Endothelial cell of umbilical vein (primary cell): Measurements from ENCODE around the gene AGRN. TPM values are rescaled to one million over a fixed set of nuclear protein-coding genes. Genes with fewer than 3 reads are reported as not detected.
"Not testable (repeated sequence)": the region's sequence is repeated elsewhere in the genome, so short reads cannot be mapped to it uniquely, and the experiment has no call there.

Experiments
- BruUV-seq: library from RNA; stranded (reverse); fragments of 400-500 nt; replicated peaks from 2 replicates; lab custom pipeline; 2021; lab: Mats Ljungman, UMichigan
- CTCF ChIA-PET: fragments of 300-600, 350-600 bp; sonication (Branson Sonifier 250); formaldehyde crosslinking; loops from one replicate; lab custom pipeline; 2021; ENCODE audit warnings: antibody characterized with exemption, inconsistent platforms; lab: Charles Lee
- POLR2A ChIA-PET: fragments of 300-600, 350-600 bp; sonication (Branson Sonifier 250); formaldehyde crosslinking; loops from one replicate; lab custom pipeline; 2021; ENCODE audit warnings: antibody characterized with exemption, inconsistent platforms; lab: Charles Lee
- DNase-seq: peaks from one replicate; pipeline ENCODE4 v3.0.0-alpha.2; 2011; ENCODE audit warnings: low read depth, low spot score
- FAIRE-seq: peaks from 2 replicates; lab custom pipeline; 2011; peaks lifted over from hg19 to GRCh38; lab: Jason Lieb, UNC
- H2AFZ ChIP-seq: 2 replicates; pipeline ENCODE4 v1.6.0; 2012; ENCODE audit warnings: low read depth, low read length, control low read depth, inconsistent platforms
- H3K27ac ChIP-seq: 2 replicates; pipeline ENCODE4 v1.5.1; 2011; ENCODE audit warnings: low read depth, mild to moderate bottlenecking, control low read depth, low read length, moderate library complexity; ENCODE audit not compliant: insufficient read depth
- H3K27me3 ChIP-seq, 2 experiments: 2 replicates each; pipeline versions ENCODE4 v1.6.0 to v1.6.1; 2011; ENCODE audit warnings: low read length in 2 of 2, mixed read lengths in 1 of 2; ENCODE audit not compliant: control insufficient read depth in 2 of 2, insufficient read depth in 2 of 2
- H3K36me3 ChIP-seq, 2 experiments: 2 replicates in 1 of 2; 3 replicates in 1 of 2; pipeline ENCODE4 v1.5.1; 2011; ENCODE audit warnings: low read length in 2 of 2, mild to moderate bottlenecking in 1 of 2, moderate library complexity in 1 of 2; ENCODE audit not compliant: control insufficient read depth in 2 of 2, insufficient read depth in 2 of 2; ENCODE audit errors: extremely low read depth in 1 of 2
- H3K4me1 ChIP-seq: 3 replicates; pipeline ENCODE4 v1.5.1; 2011; ENCODE audit warnings: mild to moderate bottlenecking, low read length; ENCODE audit not compliant: control insufficient read depth, insufficient read depth; ENCODE audit errors: extremely low read depth
- H3K4me2 ChIP-seq: 2 replicates; pipeline ENCODE4 v1.6.1; 2011; ENCODE audit warnings: low read length, control low read depth, mixed read lengths; ENCODE audit not compliant: insufficient read depth
- H3K4me3 ChIP-seq, 3 experiments: fragments of 200-600 bp in 1 of 3; sonication (generic), shearing (Covaris generic) in 1 of 3; replicated peaks in 1 of 3; 2 replicates each; pipeline ENCODE4 v1.5.1; 2011 to 2016; ENCODE audit warnings: control low read depth in 3 of 3, low read length in 3 of 3, mild to moderate bottlenecking in 2 of 3, inconsistent platforms in 1 of 3, low read depth in 1 of 3, moderate library complexity in 1 of 3; ENCODE audit not compliant: insufficient read depth in 1 of 3
- H3K79me2 ChIP-seq: 2 replicates; pipeline ENCODE4 v1.6.0; 2012; ENCODE audit warnings: low read length, inconsistent platforms; ENCODE audit not compliant: control insufficient read depth, insufficient read depth
- H3K9ac ChIP-seq: replicated peaks from 2 replicates; pipeline ENCODE3; 2011; ENCODE audit warnings: low read length, control low read depth; ENCODE audit not compliant: insufficient read depth; ENCODE audit errors: extremely low read depth
- H3K9me1 ChIP-seq: replicated peaks from 3 replicates; pipeline ENCODE4 v1.6.0; 2011; ENCODE audit warnings: mild to moderate bottlenecking, low read length; ENCODE audit not compliant: control insufficient read depth, insufficient read depth; ENCODE audit errors: extremely low read depth
- H3K9me3 ChIP-seq: replicated peaks from 2 replicates; pipeline ENCODE4 v1.5.1; 2012; ENCODE audit warnings: low read length, inconsistent platforms; ENCODE audit not compliant: control insufficient read depth, insufficient read depth
- H4K20me1 ChIP-seq: replicated peaks from 2 replicates; pipeline ENCODE3; 2011; ENCODE audit warnings: mild to moderate bottlenecking, low read length; ENCODE audit not compliant: control insufficient read depth, insufficient read depth; ENCODE audit errors: extremely low read depth
- EZH2 ChIP-seq: IDR thresholded peaks from 2 replicates; pipeline ENCODE4 v1.6.1; 2012; ENCODE audit warnings: borderline replicate concordance, low read depth, mild to moderate bottlenecking, moderate library complexity, low read length, inconsistent platforms; ENCODE audit not compliant: severe bottlenecking
- FOS ChIP-seq: IDR thresholded peaks from 2 replicates; pipeline ENCODE4 v1.6.1; 2011; ENCODE audit warnings: mild to moderate bottlenecking, low read length, moderate library complexity, borderline replicate concordance; ENCODE audit not compliant: insufficient read depth
- GATA2 ChIP-seq: IDR thresholded peaks from 2 replicates; pipeline ENCODE4 v1.7.0; 2011; ENCODE audit warnings: low read depth, mild to moderate bottlenecking, moderate library complexity, mixed read lengths, low read length; ENCODE audit not compliant: insufficient read length, insufficient read depth
- JUN ChIP-seq: IDR thresholded peaks from 2 replicates; pipeline ENCODE4 v1.6.1; 2011; ENCODE audit warnings: borderline replicate concordance, low read depth; ENCODE audit not compliant: insufficient read length, insufficient read depth
- MYC ChIP-seq: IDR thresholded peaks from one replicate; pipeline ENCODE4 v1.6.1; 2011; ENCODE audit warnings: mild to moderate bottlenecking, low read depth, low read length
- POLR2A ChIP-seq: IDR thresholded peaks from 2 replicates; pipeline ENCODE4 v1.6.1; 2012; ENCODE audit warnings: low read depth, mild to moderate bottlenecking, control low read depth, low read length
- POLR2AphosphoS5 ChIP-seq: IDR thresholded peaks from 2 replicates; pipeline ENCODE4 v1.6.1; 2012; ENCODE audit warnings: low read depth, mild to moderate bottlenecking, control low read depth, low read length, moderate library complexity; ENCODE audit not compliant: insufficient read depth
- dilution Hi-C: fragments of 300-500 bp; cut with MboI; formaldehyde crosslinking; loops from one replicate; pipeline ENCODE4 v1.15.0; 2019; ENCODE audit warnings: low sequenced_read_pairs; ENCODE audit not compliant: extremely low pct_ligation_motif_present
- intact Hi-C: fragments of 100-400 bp; cut with micrococcal nuclease; formaldehyde crosslinking; loops from one replicate; pipeline ENCODE4 v1.10.0; 2022
- polyA plus RNA-seq, 4 experiments: library from polyadenylated mRNA; depleted of rRNA in 3 of 4; stranded (reverse) in 3 of 4; unstranded in 1 of 4; fragments of >200 nt; gene quantifications; 2 replicates each; pipeline versions ENCODE4 v1.2.1 to v1.2.3, GENCODE V29; 2011 to 2012; ENCODE audit warnings: missing spikeins in 1 of 4
- total RNA-seq: library from RNA; stranded (reverse); gene quantifications from 2 replicates; pipeline ENCODE4 v1.2.3, GENCODE V29; 2021
- TF ChIP-seq, protein P1 (sequence below): IDR thresholded peaks from 2 replicates; pipeline ENCODE4 v1.6.1; 2011; ENCODE audit not compliant: insufficient read depth, insufficient read length
- TF ChIP-seq, protein P2 (sequence below), 2 donors: IDR thresholded peaks; 1 replicate in 1 of 2; 2 replicates in 1 of 2; pipeline ENCODE4 v1.5.1; 2011; ENCODE audit warnings: low read length in 2 of 2, mild to moderate bottlenecking in 2 of 2, moderate library complexity in 2 of 2, control low read depth in 1 of 2, inconsistent platforms in 1 of 2, low read depth in 1 of 2; ENCODE audit not compliant: insufficient read depth in 1 of 2; ENCODE audit errors: extremely low read depth in 1 of 2

The AGRN gene
- total and polyA plus RNA-seq, 2 donors (not counting 3 experiments of a cell fraction or from before 2014, with no cell fraction given) = 66.6 to 67.8 TPM

DNA sequence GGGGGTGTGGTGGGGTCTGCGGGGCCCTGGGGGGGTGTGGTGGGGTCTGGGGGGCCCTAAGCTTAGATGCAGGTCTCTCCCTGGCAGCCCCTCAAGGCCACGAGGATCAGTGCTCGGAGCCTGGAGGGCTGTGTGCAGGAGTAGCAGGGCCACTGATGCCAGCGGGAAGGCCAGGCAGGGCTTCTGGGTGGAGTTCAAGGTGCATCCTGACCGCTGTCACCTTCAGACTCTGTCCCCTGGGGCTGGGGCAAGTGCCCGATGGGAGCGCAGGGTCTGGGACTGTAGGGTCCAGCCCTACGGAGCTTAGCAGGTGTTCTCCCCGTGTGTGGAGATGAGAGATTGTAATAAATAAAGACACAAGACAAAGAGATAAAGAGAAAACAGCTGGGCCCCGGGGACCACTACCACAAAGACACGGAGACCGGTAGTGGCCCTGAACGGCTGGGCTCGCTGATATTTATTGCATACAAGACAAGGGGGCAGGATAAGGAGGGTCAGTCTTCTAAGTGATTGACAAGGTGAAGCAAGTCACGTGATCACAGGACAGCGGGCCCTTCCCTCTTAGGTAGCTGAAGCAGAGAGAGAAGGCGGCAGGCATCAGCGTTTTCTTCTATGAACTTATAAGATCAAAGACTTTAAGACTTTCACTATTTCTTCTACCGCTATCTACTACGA is 45.5 kb downstream of the AGRN start:
- H2AFZ ChIP-seq = no peak overlapping the region
- no peaks in the 10 kb centered on the region for H3K36me3 ChIP-seq
- no peak overlapping the region for H3K4me2 ChIP-seq
- H3K9me3 ChIP-seq = no peaks in the 10 kb centered on the region
- H4K20me1 ChIP-seq = no peaks in the 10 kb centered on the region
- DNase-seq (no peak), FAIRE-seq (no peak)
- ChIA-PET POLR2A (no interaction called here), CTCF (interaction anchor here (1.5 to 2.2 kb wide), 3 partner anchors 46 to 84 kb away, joined by 3 to 12 read pairs (median 7); partner anchors contain the start of genes AGRN and PERM1)
- no peak overlapping the region for H3K9ac ChIP-seq
- TF ChIP-seq FOS (no peak), EZH2 (no peak), POLR2AphosphoS5 (no peak), JUN (no peak), MYC (no peak), GATA2 (no peak), POLR2A (no peak)
- TF ChIP-seq, protein P1, sequence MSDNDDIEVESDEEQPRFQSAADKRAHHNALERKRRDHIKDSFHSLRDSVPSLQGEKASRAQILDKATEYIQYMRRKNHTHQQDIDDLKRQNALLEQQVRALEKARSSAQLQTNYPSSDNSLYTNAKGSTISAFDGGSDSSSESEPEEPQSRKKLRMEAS = no peak
- TF ChIP-seq, protein P2, sequence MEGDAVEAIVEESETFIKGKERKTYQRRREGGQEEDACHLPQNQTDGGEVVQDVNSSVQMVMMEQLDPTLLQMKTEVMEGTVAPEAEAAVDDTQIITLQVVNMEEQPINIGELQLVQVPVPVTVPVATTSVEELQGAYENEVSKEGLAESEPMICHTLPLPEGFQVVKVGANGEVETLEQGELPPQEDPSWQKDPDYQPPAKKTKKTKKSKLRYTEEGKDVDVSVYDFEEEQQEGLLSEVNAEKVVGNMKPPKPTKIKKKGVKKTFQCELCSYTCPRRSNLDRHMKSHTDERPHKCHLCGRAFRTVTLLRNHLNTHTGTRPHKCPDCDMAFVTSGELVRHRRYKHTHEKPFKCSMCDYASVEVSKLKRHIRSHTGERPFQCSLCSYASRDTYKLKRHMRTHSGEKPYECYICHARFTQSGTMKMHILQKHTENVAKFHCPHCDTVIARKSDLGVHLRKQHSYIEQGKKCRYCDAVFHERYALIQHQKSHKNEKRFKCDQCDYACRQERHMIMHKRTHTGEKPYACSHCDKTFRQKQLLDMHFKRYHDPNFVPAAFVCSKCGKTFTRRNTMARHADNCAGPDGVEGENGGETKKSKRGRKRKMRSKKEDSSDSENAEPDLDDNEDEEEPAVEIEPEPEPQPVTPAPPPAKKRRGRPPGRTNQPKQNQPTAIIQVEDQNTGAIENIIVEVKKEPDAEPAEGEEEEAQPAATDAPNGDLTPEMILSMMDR (IDR thresholded peaks at IDR 0.05; ENCODE audit: extremely low read depth in 1 of 2, insufficient read depth in 1 of 2, low read depth in 1 of 2, low read length in 2 of 2) = no peak
- intact Hi-C loops (no loop called here), dilution Hi-C loops (no loop called here)
- H3K27me3 ChIP-seq = peaks cover 0 to 2% of the 10 kb centered on the region in 2 experiments
- H3K4me1 ChIP-seq = peaks cover 8% of the 10 kb centered on the region
- no TSS peak for BruUV-seq
- no peak overlapping the region for H3K4me3 ChIP-seq
- no peaks in the 10 kb centered on the region for H3K79me2 ChIP-seq
- no peak overlapping the region for H3K27ac ChIP-seq
- H3K9me1 ChIP-seq = no peaks in the 10 kb centered on the region

DNA sequence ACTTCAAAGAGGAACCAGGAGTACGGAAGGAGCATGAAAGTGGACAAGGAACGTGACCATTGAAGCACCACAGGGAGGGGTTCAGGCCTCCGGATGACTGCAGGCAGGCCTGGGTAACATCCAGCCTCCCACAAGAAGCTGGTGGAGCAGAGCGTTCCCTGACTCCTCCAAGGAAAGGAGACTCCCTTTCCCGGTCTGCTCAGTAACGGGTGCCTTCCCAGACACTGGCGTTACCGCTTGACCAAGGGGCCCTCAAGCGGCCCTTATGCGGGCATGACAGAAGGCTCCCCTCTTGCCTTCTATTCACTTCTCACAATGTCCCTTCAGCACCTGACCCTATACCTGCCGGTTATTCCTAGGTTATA is 46.0 kb downstream of the AGRN start:
- intact Hi-C loops, H3K27ac ChIP-seq, dilution Hi-C loops, H3K9me3 ChIP-seq, FAIRE-seq, H4K20me1 ChIP-seq, H3K4me3 ChIP-seq, H2AFZ ChIP-seq, H3K27me3 ChIP-seq, H3K79me2 ChIP-seq, DNase-seq, H3K9me1 ChIP-seq, H3K4me2 ChIP-seq, POLR2A ChIA-PET, BruUV-seq, H3K36me3 ChIP-seq, H3K4me1 ChIP-seq, H3K9ac ChIP-seq: not testable (repeated sequence)
- CTCF ChIA-PET = interaction anchor here (1.5 to 2.0 kb wide), 2 partner anchors 81 to 84 kb away, joined by 3 to 7 read pairs; partner anchors contain the start of gene PERM1
